Fibroblast of lung (primary cell): ENCODE data around the gene SNAP25. TPM values are rescaled to one million over a fixed set of nuclear protein-coding genes. Genes with fewer than 3 reads are reported as not detected.

ENCODE experiments used
- DNase-seq, 2 donors: peaks; one replicate each; pipeline versions ENCODE4 v3.0.0 to v3.0.0-alpha.2; 2010; ENCODE audit warnings: low read depth in 2 of 2
- H2AFZ ChIP-seq: 2 replicates; pipeline ENCODE4 v1.5.1; 2012; ENCODE audit warnings: low read length, control low read depth, inconsistent platforms
- H3K27ac ChIP-seq: 2 replicates; pipeline ENCODE4 v1.5.1; 2011; ENCODE audit warnings: low read length, control low read depth; ENCODE audit not compliant: insufficient read depth
- H3K27me3 ChIP-seq: 2 replicates; pipeline ENCODE4 v1.5.1; 2011; ENCODE audit warnings: mild to moderate bottlenecking, low read length; ENCODE audit not compliant: control insufficient read depth, insufficient read depth
- H3K36me3 ChIP-seq: 2 replicates; pipeline ENCODE4 v1.5.1; 2011; ENCODE audit warnings: low read length; ENCODE audit not compliant: control insufficient read depth, insufficient read depth
- H3K4me1 ChIP-seq: 2 replicates; pipeline ENCODE4 v1.5.1; 2011; ENCODE audit warnings: low read length; ENCODE audit not compliant: control insufficient read depth, insufficient read depth; ENCODE audit errors: extremely low read depth
- H3K4me2 ChIP-seq: 2 replicates; pipeline ENCODE4 v1.5.1; 2011; ENCODE audit warnings: low read length, control low read depth; ENCODE audit not compliant: insufficient read depth; ENCODE audit errors: extremely low read depth
- H3K4me3 ChIP-seq, 4 experiments: fragments of 200-600 bp in 1 of 4; sonication (generic) in 1 of 4; replicated peaks in 1 of 4; 2 replicates each; pipeline ENCODE4 v1.5.1; 2011 to 2016; ENCODE audit warnings: low read length in 4 of 4, low read depth in 3 of 4, mild to moderate bottlenecking in 3 of 4, control low read depth in 2 of 4, inconsistent platforms in 1 of 4, mixed read lengths in 1 of 4; ENCODE audit not compliant: insufficient read depth in 1 of 4; ENCODE audit errors: control extremely low read depth in 1 of 4
- H3K79me2 ChIP-seq: 2 replicates; pipeline ENCODE4 v1.5.1; 2012; ENCODE audit warnings: mild to moderate bottlenecking, low read length, inconsistent platforms; ENCODE audit not compliant: control insufficient read depth, insufficient read depth
- H3K9ac ChIP-seq: 2 replicates; pipeline ENCODE4 v1.5.1; 2011; ENCODE audit warnings: mild to moderate bottlenecking, low read length, control low read depth; ENCODE audit not compliant: insufficient read depth
- H3K9me3 ChIP-seq: 2 replicates; pipeline ENCODE4 v1.5.1; 2012; ENCODE audit warnings: low read depth, low read length; ENCODE audit not compliant: control insufficient read depth, insufficient read depth
- H4K20me1 ChIP-seq: 2 replicates; pipeline ENCODE4 v1.5.1; 2011; ENCODE audit warnings: low read length; ENCODE audit not compliant: control insufficient read depth, insufficient read depth; ENCODE audit errors: extremely low read depth
- CTCF ChIP-seq, 2 donors: IDR thresholded peaks in 1 of 2; conservative IDR thresholded peaks in 1 of 2; 1 replicate in 1 of 2; 2 replicates in 1 of 2; pipeline ENCODE4 v1.5.1; 2011 to 2012; ENCODE audit warnings: low read length in 2 of 2, control low read depth in 1 of 2, inconsistent platforms in 1 of 2, low read depth in 1 of 2, mild to moderate bottlenecking in 1 of 2
- EZH2 ChIP-seq: IDR thresholded peaks from 2 replicates; pipeline ENCODE4 v1.5.1; 2012; ENCODE audit warnings: low read length, control low read depth, mild to moderate bottlenecking; ENCODE audit errors: missing control alignments
- polyA plus RNA-seq, 2 donors: library from polyadenylated mRNA; depleted of rRNA in 1 of 2; stranded (reverse) in 1 of 2; unstranded in 1 of 2; fragments of >200 nt; gene quantifications; 2 replicates each; pipeline ENCODE4 v1.2.1, GENCODE V29; 2011 to 2012; ENCODE audit warnings: missing spikeins in 1 of 2
- total RNA-seq: library from RNA; depleted of rRNA; stranded (reverse); fragments of >200 nt; gene quantifications from 2 replicates; pipeline ENCODE4 v1.2.1, GENCODE V29; 2014

SNAP25 gene
- total and polyA plus RNA-seq, 2 donors (not counting 1 experiment from before 2014, with no cell fraction given): 4.5 to 8.2 TPM

- Histone ChIP-seq H3K4me1 (peaks cover 3% of the 10 kb centered on the region), H3K4me2 (no peak overlapping the region), H3K36me3 (no peaks in the 10 kb centered on the region), H3K27me3 (peaks cover 7% of the 10 kb centered on the region), H4K20me1 (no peaks in the 10 kb centered on the region), H2AFZ (no peak overlapping the region), H3K9me3 (no peaks in the 10 kb centered on the region), H3K27ac (no peak overlapping the region), H3K79me2 (no peaks in the 10 kb centered on the region), H3K9ac (no peak overlapping the region), H3K4me3 (no peak overlapping the region)
- TF ChIP-seq CTCF (conservative IDR thresholded peaks at IDR 0.05 in 1 of 2, IDR thresholded peaks at IDR 0.05 in 1 of 2; ENCODE audit: low read depth in 1 of 2, low read length in 2 of 2) (no peak), EZH2 (no peak)
- DNase-seq: peak; percentile 71 to 84
Measured at GRCh38 chr20:10177326-10177725, 41.3 kb upstream of the SNAP25 start.

- H3K4me3 ChIP-seq: no peak overlapping the region
- no peak overlapping the region for H3K4me2 ChIP-seq
- H4K20me1 ChIP-seq: no peaks in the 10 kb centered on the region
- peaks cover 5% of the 10 kb centered on the region for H3K27me3 ChIP-seq
- no peaks in the 10 kb centered on the region for H3K9me3 ChIP-seq
- no peak overlapping the region for H2AFZ ChIP-seq
- no peaks in the 10 kb centered on the region for H3K36me3 ChIP-seq
- H3K9ac ChIP-seq: no peak overlapping the region
- no peak for DNase-seq
- no peak overlapping the region for H3K27ac ChIP-seq
- H3K79me2 ChIP-seq: no peaks in the 10 kb centered on the region
- H3K4me1 ChIP-seq: no peaks in the 10 kb centered on the region
- TF ChIP-seq EZH2: no peak
- no peak for TF ChIP-seq CTCF (conservative IDR thresholded peaks at IDR 0.05 in 1 of 2, IDR thresholded peaks at IDR 0.05 in 1 of 2; ENCODE audit: low read depth in 1 of 2, low read length in 2 of 2)
Measured at GRCh38 chr20:10178091-10178490, 40.5 kb upstream of the SNAP25 start.

- H3K79me2 ChIP-seq: no peaks in the 10 kb centered on the region
- H3K4me1 ChIP-seq: no peaks in the 10 kb centered on the region
- no peak for TF ChIP-seq CTCF (conservative IDR thresholded peaks at IDR 0.05 in 1 of 2, IDR thresholded peaks at IDR 0.05 in 1 of 2; ENCODE audit: low read depth in 1 of 2, low read length in 2 of 2)
- no peak for TF ChIP-seq EZH2
- no peak overlapping the region for H3K9ac ChIP-seq
- H3K27ac ChIP-seq: no peak overlapping the region
- H3K9me3 ChIP-seq: no peaks in the 10 kb centered on the region
- no peak overlapping the region for H3K4me2 ChIP-seq
- no peaks in the 10 kb centered on the region for H4K20me1 ChIP-seq
- no peak overlapping the region for H3K4me3 ChIP-seq
- no peak overlapping the region for H2AFZ ChIP-seq
- no peaks in the 10 kb centered on the region for H3K36me3 ChIP-seq
- DNase-seq: peak; percentile 50 to 57
- H3K27me3 ChIP-seq: peaks cover 5% of the 10 kb centered on the region
Measured at GRCh38 chr20:10178727-10179313, 39.8 kb upstream of the SNAP25 start.
